Urinary bladder (tissue), 4 donors: ENCODE results near the gene GNPTAB. TPM values are rescaled to one million over a fixed set of nuclear protein-coding genes. Genes with fewer than 3 reads are reported as not detected.

ENCODE experiments used
- DNase-seq: peaks from one replicate; pipeline ENCODE4 v3.0.0-alpha.2; 2015; ENCODE audit errors: extremely low spot score
- H3K27ac ChIP-seq: one replicate; pipeline ENCODE4 v1.5.1; 2013; ENCODE audit warnings: low read depth, mild to moderate bottlenecking, moderate library complexity
- H3K36me3 ChIP-seq: one replicate; pipeline ENCODE4 v1.6.1; 2013; ENCODE audit warnings: mild to moderate bottlenecking, moderate library complexity; ENCODE audit not compliant: insufficient read depth
- H3K4me1 ChIP-seq: one replicate; pipeline ENCODE4 v1.6.1; 2013; ENCODE audit warnings: mild to moderate bottlenecking, moderate library complexity; ENCODE audit not compliant: insufficient read depth
- H3K4me3 ChIP-seq: one replicate; pipeline ENCODE4 v1.5.1; 2013; ENCODE audit warnings: low read depth, low read length
- WGBS: extraction: QIAGEN DNeasy Blood & Tissue Kit; methylation state at CpG from one replicate; pipeline ENCODE4 v1.1.7; 2013; 5-methylcytosine and 5-hydroxymethylcytosine counted together
- polyA plus RNA-seq: library from polyadenylated mRNA; stranded (reverse); fragments of 200-250 nt; gene quantifications from one replicate; pipeline ENCODE4 v1.2.3, GENCODE V29; 2013
- total RNA-seq: library from RNA; depleted of rRNA; stranded (reverse); fragments of >200 nt; gene quantifications from one replicate; pipeline ENCODE4 v1.2.3, GENCODE V29; 2014
- donor health status: healthy with polysubstance abuse.
- donor health status: healthy.

Gene GNPTAB
- total and polyA plus RNA-seq, 2 donors, result 15.2 to 59.3 TPM

DNA sequence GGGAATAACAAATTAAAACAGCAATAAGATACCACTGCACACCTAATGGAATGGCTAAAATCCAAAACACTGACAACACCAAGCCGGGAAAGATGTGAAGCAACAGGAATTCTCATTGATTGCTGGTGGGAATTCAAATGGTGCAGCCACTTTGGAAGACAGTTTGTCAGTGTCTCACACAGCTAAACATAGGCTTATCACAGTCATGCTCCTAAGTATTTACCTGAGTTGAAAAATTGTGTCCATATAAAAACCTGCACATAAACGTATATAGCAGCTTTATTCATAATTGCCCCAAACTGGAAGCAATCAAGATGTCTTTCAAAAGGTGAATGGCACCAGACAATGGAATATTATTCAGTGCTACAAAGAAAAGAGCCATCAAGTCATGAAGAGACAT is 21.6 kb downstream of the GNPTAB start:
- H3K4me1 ChIP-seq, result no peaks in the 10 kb centered on the region
- H3K36me3 ChIP-seq, result no peaks in the 10 kb centered on the region
- no peak for DNase-seq
- H3K27ac ChIP-seq, result no peak overlapping the region
- 82% methylated on average over 2 of the region's 2 CpGs for WGBS
- H3K4me3 ChIP-seq, result no peak overlapping the region

DNA sequence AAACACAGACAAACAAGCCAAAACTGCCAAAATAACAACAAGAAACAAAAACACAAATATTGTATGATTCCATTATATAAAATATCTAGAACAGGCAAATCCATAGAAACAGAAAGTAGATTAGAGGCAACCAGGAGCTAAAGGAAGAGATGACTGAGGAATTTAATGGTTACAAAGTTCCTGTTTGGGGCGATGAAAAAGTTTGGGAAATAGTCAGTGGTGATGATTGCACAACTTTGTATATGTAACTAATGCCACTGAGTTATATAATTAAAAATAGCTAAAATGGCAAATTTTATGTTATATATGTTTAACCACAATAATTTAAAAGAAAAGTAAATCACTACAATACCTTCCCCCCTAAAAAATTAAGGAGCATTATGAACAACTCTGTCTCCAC is 24.5 kb downstream of the GNPTAB start:
- no peaks in the 10 kb centered on the region for H3K36me3 ChIP-seq
- WGBS, result 93% methylated on average over 1 of the region's 1 CpG
- H3K4me1 ChIP-seq, result no peaks in the 10 kb centered on the region
- no peak overlapping the region for H3K4me3 ChIP-seq
- no peak overlapping the region for H3K27ac ChIP-seq
- DNase-seq, result no peak

DNA sequence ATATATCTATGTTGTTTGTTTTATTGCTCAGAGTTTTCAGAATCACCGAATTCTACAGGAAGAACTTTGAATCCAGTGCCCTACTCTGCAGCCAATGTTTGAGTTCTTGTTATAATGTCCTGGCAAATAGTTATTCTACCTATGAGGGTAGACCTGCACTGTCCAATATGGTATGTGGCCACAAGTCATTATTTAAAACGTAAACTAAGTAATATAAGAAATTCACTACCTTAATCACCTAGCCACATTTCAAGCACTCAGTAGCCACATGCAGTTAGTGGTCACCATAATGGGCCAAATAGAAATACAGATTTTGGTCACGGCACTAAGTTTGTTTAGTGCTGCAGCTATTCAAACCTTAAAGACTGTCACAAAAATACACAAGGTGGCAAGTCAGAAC is 26.4 kb downstream of the GNPTAB start:
- 93% methylated on average over 3 of the region's 3 CpGs for WGBS
- no peaks in the 10 kb centered on the region for H3K36me3 ChIP-seq

DNA sequence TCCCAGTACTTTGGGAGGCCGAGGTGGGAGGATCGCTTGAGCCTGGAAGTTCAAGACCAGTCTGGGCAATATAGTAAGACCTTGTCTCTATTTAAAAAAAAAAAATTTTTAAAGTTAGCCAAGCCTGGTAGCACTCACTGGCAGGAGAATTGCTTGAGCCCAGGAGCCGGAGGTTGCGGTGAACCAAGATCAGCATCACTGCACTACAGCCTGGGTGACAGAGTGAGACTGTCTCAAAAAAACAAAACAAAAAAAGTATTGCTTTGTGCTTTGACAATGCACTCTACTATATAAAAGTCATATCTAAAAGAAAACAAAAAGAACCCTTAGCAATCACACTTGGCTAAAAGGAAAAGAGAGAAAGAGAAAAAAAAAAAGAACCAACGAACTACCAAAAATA is 26.8 kb downstream of the GNPTAB start:
- 92% methylated on average over 5 of the region's 5 CpGs for WGBS
- no peaks in the 10 kb centered on the region for H3K4me1 ChIP-seq
- no peak overlapping the region for H3K4me3 ChIP-seq
- no peak overlapping the region for H3K27ac ChIP-seq
- H3K36me3 ChIP-seq, result no peaks in the 10 kb centered on the region
- no peak for DNase-seq

More for the DNA sequence above, 26.4 kb downstream of the GNPTAB start:
- Histone ChIP-seq H3K27ac (no peak overlapping the region), H3K4me3 (no peak overlapping the region), H3K4me1 (no peaks in the 10 kb centered on the region)
- DNase-seq, result no peak

DNA sequence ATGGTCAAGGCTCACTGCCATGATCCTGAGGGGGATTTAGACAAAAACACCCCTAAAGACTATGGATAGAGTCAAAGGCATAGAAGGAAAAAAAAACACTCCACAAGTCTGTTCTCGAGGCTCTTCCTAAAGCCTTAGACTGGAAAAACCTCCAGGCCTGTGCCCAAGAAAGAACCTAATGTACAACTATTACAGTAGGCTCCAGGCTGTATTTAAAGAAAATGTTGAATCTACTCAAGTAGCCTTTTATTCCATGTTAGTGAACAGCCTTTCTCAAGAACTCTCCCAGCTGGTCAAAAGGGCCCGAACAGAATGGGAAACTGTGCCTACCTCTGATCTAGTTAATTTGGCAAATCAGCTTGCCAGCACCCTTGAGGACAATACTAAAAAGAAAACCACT is 28.3 kb downstream of the GNPTAB start:
- H3K4me1 ChIP-seq, result no peaks in the 10 kb centered on the region
- DNase-seq, result no peak
- no peak overlapping the region for H3K27ac ChIP-seq
- no peak overlapping the region for H3K4me3 ChIP-seq
- H3K36me3 ChIP-seq, result no peaks in the 10 kb centered on the region
- 92% methylated on average over 2 of the region's 2 CpGs for WGBS

DNA sequence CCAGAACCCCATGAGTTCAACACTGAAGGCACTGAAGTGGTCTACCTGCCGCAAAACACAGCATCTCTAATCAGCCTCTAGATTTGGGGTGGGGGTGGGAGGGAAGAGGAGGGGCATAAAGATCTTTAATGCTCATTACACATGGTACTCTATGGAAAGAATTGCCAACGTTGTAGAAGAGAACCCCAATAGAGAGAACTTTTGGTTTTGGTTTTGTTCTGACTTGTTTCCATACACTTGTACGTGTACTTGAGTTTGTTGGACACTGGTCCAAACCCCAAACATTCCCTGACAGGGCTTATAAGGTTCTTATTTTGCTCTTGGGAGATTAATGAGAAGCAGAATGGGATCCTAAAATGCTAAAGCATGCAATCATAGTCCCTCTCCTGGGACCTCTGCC is 31.0 kb downstream of the GNPTAB start:
- Histone ChIP-seq H3K4me1 (no peaks in the 10 kb centered on the region), H3K36me3 (peaks cover 1% of the 10 kb centered on the region), H3K4me3 (no peak overlapping the region), H3K27ac (no peak overlapping the region)
- WGBS, result 79% methylated on average over 3 of the region's 3 CpGs
- no peak for DNase-seq

DNA sequence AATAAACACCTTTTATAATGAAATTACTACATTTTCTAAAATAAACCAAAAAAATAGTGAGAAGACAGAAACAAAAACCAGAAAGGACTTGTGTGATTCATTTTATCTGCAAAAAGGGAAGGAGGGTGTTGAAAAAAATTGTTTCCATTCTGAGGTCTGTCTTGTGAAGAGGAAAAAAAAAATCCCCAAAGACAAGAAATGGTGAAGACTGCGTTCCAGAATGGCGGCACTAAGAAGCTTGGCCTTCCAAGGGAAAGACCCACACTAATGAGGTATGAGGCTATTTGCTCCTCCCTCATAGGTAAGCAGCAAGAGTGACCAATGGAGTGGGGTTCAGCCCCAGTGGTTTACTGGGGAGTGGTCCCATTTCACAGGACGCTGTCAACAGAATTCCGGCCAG is 35.0 kb downstream of the GNPTAB start:
- no peaks in the 10 kb centered on the region for H3K4me1 ChIP-seq
- no peak overlapping the region for H3K27ac ChIP-seq
- peaks cover 3% of the 10 kb centered on the region for H3K36me3 ChIP-seq
- DNase-seq, result no peak
- WGBS, result 94% methylated on average over 4 of the region's 4 CpGs
- no peak overlapping the region for H3K4me3 ChIP-seq

DNA sequence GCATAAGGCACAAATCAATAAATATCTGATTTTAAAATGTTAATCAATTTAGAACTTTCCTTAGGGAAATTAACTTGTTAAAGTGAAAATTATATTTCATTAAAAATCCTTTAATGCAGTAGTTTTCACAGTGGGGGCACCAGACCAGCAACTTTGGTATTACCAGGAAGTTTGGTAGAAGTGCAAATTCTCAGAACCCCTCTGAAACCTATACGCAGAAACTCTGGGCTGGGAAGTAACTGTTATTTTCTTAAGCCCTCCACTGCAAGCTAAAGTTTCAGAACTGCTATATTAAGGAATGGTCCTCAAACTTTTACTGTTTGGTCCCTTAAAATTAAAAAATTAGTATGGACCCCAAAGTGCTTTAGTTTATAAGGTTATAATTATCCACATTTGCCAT is 35.7 kb downstream of the GNPTAB start:
- 95% methylated on average over 1 of the region's 1 CpG for WGBS
- Histone ChIP-seq H3K36me3 (peaks cover 3% of the 10 kb centered on the region), H3K27ac (no peak overlapping the region), H3K4me1 (no peaks in the 10 kb centered on the region), H3K4me3 (no peak overlapping the region)
- DNase-seq, result no peak

DNA sequence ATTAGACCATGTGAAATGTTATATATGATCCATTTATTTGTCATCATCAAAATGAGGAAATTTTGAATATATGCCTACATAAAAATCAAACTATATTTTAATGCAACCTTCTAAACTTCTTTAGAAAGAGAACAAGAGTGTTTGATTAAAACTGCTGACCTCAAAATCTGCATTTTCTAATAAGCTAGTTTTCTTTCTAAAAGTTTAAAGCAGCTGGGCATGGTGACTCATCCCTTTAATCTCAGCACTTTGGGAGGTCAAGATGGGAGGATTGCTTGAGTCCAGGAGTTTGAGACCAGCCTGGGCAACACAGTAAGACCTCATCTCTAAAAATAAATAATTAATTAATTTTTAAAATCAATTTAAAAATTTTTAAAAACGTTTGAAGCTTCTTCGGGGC is 36.2 kb downstream of the GNPTAB start:
- H3K36me3 ChIP-seq, result peaks cover 3% of the 10 kb centered on the region
- no peak for DNase-seq
- H3K4me3 ChIP-seq, result no peak overlapping the region
- 86% methylated on average over 2 of the region's 2 CpGs for WGBS
- no peak overlapping the region for H3K27ac ChIP-seq
- H3K4me1 ChIP-seq, result no peaks in the 10 kb centered on the region

DNA sequence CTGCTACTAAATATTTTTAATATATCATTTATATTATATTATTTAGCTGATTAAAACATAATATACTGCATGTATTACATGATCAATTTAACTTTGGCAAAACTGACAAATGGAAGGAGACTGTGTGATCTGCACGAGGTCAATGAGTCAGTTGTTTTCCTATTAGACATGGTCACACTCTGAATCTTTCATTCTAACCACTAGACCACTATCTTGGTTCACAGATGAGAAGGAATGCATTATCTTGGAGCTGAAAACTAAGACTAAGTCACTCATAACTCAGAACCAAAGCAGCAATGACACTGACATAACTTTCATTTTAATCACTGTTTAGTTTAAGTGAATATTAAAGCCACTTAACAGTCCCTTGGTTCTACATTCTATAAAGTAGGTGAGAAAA is 37.4 kb downstream of the GNPTAB start:
- no peak overlapping the region for H3K4me3 ChIP-seq
- no peak for DNase-seq
- H3K4me1 ChIP-seq, result no peaks in the 10 kb centered on the region
- H3K27ac ChIP-seq, result no peak overlapping the region
- H3K36me3 ChIP-seq, result peaks cover 3% of the 10 kb centered on the region
- WGBS, result 84% methylated on average over 1 of the region's 1 CpG

DNA sequence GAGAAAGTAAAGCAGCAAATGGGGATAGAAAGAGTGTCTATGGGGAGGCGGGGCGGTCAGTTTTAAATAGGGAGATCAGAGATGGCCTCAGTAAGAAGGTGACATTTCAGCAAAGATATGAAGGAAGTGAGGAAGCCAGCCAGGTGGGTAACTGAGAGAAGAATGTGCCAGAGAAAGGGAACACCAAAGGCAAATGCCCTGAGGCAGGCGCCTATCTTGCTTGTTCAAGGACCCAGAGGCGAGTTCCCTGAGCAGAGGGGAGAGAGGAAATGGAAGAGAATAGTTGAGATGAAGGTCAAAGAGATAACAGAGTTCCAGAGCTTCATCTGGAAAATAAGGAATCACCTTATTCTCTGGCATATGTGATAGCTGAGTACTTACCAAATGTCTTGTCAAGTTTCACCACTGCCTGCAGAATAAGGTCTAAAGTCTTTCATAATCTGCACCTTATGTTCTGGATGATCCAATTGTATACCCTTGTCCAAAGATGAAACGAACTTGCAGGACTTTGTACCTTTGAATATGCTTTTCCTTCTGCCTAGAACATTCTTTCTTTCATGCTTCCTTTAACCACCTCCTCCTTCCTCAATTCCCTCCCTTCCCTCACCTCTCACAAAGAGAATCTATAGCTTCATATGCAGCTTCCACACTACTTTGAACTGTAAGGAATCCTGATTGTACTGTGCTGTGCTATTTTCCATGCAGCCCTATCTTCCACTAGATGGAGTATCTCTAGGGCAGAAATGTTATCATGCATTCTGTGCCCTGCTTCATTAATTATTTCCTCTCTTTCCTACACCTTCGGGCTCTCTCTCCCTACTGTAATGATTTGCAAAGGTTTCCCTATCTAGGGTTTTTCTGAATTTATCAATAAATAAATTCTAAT is 38.5 kb downstream of the GNPTAB start:
- H3K27ac ChIP-seq, result no peak overlapping the region
- no peak for DNase-seq
- H3K4me1 ChIP-seq, result no peaks in the 10 kb centered on the region
- peaks cover 3% of the 10 kb centered on the region for H3K36me3 ChIP-seq
- H3K4me3 ChIP-seq, result no peak overlapping the region
- WGBS, result 87% methylated on average over 6 of the region's 6 CpGs

DNA sequence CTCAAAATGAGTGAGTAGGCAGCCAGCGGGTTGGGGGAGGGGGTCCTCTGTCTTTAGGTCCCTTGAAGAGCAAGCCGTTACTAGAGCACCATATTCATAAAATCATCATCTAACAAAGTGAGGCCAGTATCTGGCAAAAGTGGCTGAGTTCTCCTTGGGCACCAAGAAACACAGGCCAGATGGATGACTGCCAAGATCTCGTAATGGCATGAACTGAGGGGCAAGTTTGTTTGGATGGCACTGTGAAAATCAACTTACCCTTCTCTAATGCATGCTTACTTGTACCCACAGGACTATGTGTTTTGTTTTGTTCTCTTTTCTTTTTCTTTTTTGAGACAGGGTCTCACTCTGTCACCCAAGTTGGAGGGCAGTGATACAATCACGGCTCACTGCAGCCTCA is 41.6 kb downstream of the GNPTAB start:
- Histone ChIP-seq H3K36me3 (peaks cover 1% of the 10 kb centered on the region), H3K27ac (no peak overlapping the region), H3K4me1 (no peaks in the 10 kb centered on the region), H3K4me3 (no peak overlapping the region)
- no peak for DNase-seq
- WGBS, result 92% methylated on average over 4 of the region's 4 CpGs

DNA sequence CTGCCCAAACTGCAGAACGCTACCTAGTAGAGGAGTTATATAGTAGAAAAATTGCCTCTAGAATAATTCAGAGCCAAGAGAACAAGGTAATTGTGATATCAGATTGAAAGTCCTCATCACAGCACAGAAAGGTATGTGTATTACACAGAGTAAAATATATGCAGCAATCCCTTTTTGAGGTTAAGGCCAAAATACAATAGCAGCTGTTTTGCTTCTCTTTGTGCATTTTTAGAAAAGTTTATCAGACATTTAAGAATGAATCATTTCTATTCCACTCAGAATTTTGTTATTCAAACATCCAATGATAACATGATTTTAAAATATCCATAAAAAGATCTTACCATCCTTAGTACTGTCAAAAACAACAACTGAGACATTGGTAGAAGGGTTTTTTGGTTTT is 45.1 kb downstream of the GNPTAB start:
- 100% methylated on average over 1 of the region's 1 CpG for WGBS
- Histone ChIP-seq H3K27ac (no peak overlapping the region), H3K4me1 (no peaks in the 10 kb centered on the region), H3K4me3 (no peak overlapping the region), H3K36me3 (no peaks in the 10 kb centered on the region)
- DNase-seq, result no peak

DNA sequence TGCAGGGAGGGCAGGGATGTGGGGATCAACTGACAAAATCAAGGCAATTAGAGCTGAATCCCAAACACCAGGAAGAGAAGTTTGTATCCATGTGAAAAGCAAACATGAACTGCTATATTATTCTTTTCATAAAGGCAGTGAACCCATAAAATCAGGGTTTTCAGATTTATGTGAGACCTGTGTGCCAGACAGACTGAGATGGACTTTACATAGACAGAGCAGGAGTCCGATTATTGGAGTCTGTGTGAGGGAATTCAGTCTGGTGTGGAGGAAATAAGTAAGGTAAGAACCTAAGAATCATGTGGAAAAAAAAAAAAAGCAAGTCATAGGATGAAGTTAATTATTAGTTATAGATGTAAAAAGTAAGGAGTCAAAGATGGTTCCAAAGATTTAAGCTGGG is 46.4 kb downstream of the GNPTAB start:
- Histone ChIP-seq H3K4me1 (no peaks in the 10 kb centered on the region), H3K36me3 (no peaks in the 10 kb centered on the region), H3K27ac (no peak overlapping the region), H3K4me3 (no peak overlapping the region)
- DNase-seq, result no peak
- 98% methylated on average over 1 of the region's 1 CpG for WGBS
